SKM-1 (cell line): Measurements from ENCODE around the gene USP2.

Experiments used
- DNase-seq: peaks from one replicate; lab custom pipeline; 2025; ENCODE audit not compliant: unreplicated experiment; lab: John Stamatoyannopoulos, UW

Gene USP2

GRCh38 chr11:119307219-119307618 lies 74.3 kb downstream of the USP2 start:
- no peak for DNase-seq

GRCh38 chr11:119306373-119306890 lies 75.1 kb downstream of the USP2 start:
- DNase-seq = no peak

- DNase-seq = no peak
Measured at GRCh38 chr11:119305556-119306372, 75.7 kb downstream of the USP2 start.
